H1 (cell line): ENCODE data around the gene HERC4.

ENCODE experiments used
- ASH2L ChIP-seq: fragments of 200-600, 300-600 bp; sonication (generic); IDR thresholded peaks from one replicate; pipeline ENCODE4 v1.7.1; 2017; ENCODE audit warnings: low read length
- CEBPB ChIP-seq: IDR thresholded peaks from 2 replicates; pipeline ENCODE4 v1.6.1; 2012; ENCODE audit warnings: low read depth, low read length
- CREB1 ChIP-seq: IDR thresholded peaks from 2 replicates; pipeline ENCODE4 v1.6.1; 2012; ENCODE audit warnings: inconsistent platforms
- EP300 ChIP-seq, 2 experiments: IDR thresholded peaks; 1 replicate in 1 of 2; 2 replicates in 1 of 2; pipeline ENCODE4 v1.6.1; 2011 to 2012; ENCODE audit warnings: low read depth in 2 of 2, low read length in 2 of 2, mild to moderate bottlenecking in 2 of 2, borderline replicate concordance in 1 of 2, inconsistent platforms in 1 of 2, moderate library complexity in 1 of 2
- HDAC2 ChIP-seq, 2 experiments: fragments of 300-600 bp in 1 of 2; sonication (generic) in 1 of 2; IDR thresholded peaks; 2 replicates each; pipeline ENCODE4 v1.6.1; 2011 to 2012; ENCODE audit warnings: low read depth in 2 of 2, low read length in 2 of 2, mild to moderate bottlenecking in 2 of 2, moderate library complexity in 2 of 2, borderline replicate concordance in 1 of 2, inconsistent platforms in 1 of 2
- MAFK ChIP-seq: IDR thresholded peaks from 2 replicates; pipeline ENCODE4 v1.6.1; 2012; ENCODE audit warnings: low read depth, mild to moderate bottlenecking, improper control_type of control experiment, low read length
- POLR2A ChIP-seq, 2 experiments: IDR thresholded peaks; 1 replicate in 1 of 2; 2 replicates in 1 of 2; pipeline ENCODE4 v1.6.1; 2011; ENCODE audit warnings: low read depth in 2 of 2, low read length in 2 of 2, mild to moderate bottlenecking in 2 of 2; ENCODE audit errors: control extremely low read depth in 1 of 2
- POLR2AphosphoS5 ChIP-seq: IDR thresholded peaks from 2 replicates; pipeline ENCODE4 v1.6.1; 2011; ENCODE audit warnings: low read depth, low read length
- POU5F1 ChIP-seq: IDR thresholded peaks from 2 replicates; pipeline ENCODE4 v1.6.1; 2011; ENCODE audit warnings: low read depth, mild to moderate bottlenecking, low read length, moderate library complexity
- SIX5 ChIP-seq: IDR thresholded peaks from 2 replicates; pipeline ENCODE4 v1.6.1; 2011; ENCODE audit warnings: mild to moderate bottlenecking, low read depth, low read length
- TAF1 ChIP-seq: IDR thresholded peaks from 2 replicates; pipeline ENCODE4 v1.6.1; 2011; ENCODE audit warnings: mild to moderate bottlenecking, low read depth, low read length
- TF ChIP-seq, protein P1 (sequence below), 3 experiments: IDR thresholded peaks; 1 replicate in 2 of 3; 2 replicates in 1 of 3; pipeline versions ENCODE4 v1.5.1 to v1.6.1; 2011; ENCODE audit warnings: low read length in 3 of 3, mild to moderate bottlenecking in 3 of 3, inconsistent platforms in 2 of 3, low read depth in 1 of 3, moderate library complexity in 1 of 3; ENCODE audit not compliant: insufficient read depth in 1 of 3; ENCODE audit errors: control extremely low read depth in 1 of 3
- TF ChIP-seq, protein P2 (sequence below): IDR thresholded peaks from 2 replicates; pipeline ENCODE4 v1.6.1; 2012; ENCODE audit warnings: inconsistent platforms

DNA sequence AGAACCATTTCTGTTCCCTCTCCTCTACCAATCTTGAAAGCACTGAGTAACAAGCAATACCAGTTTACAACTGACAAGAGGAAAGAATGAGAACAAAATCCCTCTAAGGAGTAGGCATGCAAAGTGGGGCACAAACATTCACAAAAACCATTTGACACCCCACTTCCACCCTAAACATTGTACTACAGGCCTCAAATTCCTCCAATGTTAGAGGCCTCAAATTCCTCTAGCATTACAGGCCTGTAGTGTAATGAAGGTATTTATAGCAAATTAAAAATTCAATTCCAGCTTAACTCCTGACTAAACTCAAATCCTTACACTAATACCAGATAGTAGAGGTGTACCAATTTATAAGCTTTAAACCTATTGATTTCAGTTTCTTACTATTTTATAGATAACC lies 105.2 kb downstream of the HERC4 start:
- TF ChIP-seq, protein P1, sequence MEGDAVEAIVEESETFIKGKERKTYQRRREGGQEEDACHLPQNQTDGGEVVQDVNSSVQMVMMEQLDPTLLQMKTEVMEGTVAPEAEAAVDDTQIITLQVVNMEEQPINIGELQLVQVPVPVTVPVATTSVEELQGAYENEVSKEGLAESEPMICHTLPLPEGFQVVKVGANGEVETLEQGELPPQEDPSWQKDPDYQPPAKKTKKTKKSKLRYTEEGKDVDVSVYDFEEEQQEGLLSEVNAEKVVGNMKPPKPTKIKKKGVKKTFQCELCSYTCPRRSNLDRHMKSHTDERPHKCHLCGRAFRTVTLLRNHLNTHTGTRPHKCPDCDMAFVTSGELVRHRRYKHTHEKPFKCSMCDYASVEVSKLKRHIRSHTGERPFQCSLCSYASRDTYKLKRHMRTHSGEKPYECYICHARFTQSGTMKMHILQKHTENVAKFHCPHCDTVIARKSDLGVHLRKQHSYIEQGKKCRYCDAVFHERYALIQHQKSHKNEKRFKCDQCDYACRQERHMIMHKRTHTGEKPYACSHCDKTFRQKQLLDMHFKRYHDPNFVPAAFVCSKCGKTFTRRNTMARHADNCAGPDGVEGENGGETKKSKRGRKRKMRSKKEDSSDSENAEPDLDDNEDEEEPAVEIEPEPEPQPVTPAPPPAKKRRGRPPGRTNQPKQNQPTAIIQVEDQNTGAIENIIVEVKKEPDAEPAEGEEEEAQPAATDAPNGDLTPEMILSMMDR (IDR thresholded peaks at IDR 0.05; ENCODE audit: control extremely low read depth in 1 of 3, insufficient read depth in 1 of 3, low read depth in 1 of 3, low read length in 3 of 3) = no peak
- no peak for TF ChIP-seq EP300 (IDR thresholded peaks at IDR 0.05; ENCODE audit: borderline replicate concordance in 1 of 2, low read depth in 2 of 2, low read length in 2 of 2)
- no peak for TF ChIP-seq CREB1
- TF ChIP-seq HDAC2 (IDR thresholded peaks at IDR 0.05; ENCODE audit: borderline replicate concordance in 1 of 2, low read depth in 2 of 2, low read length in 2 of 2) = no peak
- TF ChIP-seq ASH2L = no peak
- no peak for TF ChIP-seq MAFK
- TF ChIP-seq, protein P2, sequence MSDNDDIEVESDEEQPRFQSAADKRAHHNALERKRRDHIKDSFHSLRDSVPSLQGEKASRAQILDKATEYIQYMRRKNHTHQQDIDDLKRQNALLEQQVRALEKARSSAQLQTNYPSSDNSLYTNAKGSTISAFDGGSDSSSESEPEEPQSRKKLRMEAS = no peak
- TF ChIP-seq TAF1 = no peak
- TF ChIP-seq POU5F1 = no peak
- TF ChIP-seq POLR2A (IDR thresholded peaks at IDR 0.05; ENCODE audit: control extremely low read depth in 1 of 2, low read depth in 2 of 2, low read length in 2 of 2) = no peak
- no peak for TF ChIP-seq SIX5
- TF ChIP-seq CEBPB = no peak
- no peak for TF ChIP-seq POLR2AphosphoS5
